DMS79 (cell line): ENCODE measurements around the gene ANGPTL7.

ENCODE experiments used
- DNase-seq: peaks from one replicate; lab custom pipeline; 2025; lab: John Stamatoyannopoulos, UW

The ANGPTL7 gene

GRCh38 chr1:11204396-11205190, 15.4 kb downstream of the ANGPTL7 start:
- DNase-seq: no peak

DNA sequence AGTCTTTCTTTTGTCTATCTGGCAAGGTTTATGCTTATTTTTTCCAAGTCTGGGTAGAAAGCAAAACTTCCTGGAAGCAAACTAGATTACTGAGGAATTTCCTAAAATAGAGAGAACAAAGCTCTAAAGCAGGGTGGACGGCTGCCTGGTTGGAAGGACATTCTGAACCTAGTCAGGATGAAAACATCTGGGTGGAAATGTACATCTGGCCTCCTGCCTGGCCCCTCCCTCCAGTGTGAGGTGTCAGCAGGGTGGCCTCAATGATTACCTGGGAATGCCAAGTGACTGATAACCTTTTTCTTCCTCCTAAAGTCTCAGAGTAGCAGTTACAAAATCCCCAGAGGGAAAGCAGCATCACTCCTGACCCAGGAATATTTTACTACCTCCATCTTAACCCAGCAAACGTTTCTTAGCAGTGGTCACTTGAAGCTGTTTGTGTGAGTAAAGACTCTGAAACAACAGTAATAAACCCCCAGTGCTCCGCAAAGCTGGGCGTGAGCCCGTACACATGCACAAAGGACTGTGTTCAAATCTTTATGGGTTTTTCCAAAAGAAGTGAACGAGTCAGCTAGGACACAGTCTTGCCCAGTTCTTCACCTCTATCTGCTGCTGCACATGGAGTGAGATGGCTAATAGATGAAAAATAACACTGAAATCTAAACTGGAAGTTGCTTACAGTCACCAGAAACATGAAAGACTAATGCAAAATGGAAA, 18.9 kb downstream of the ANGPTL7 start:
- DNase-seq: no peak

DNA sequence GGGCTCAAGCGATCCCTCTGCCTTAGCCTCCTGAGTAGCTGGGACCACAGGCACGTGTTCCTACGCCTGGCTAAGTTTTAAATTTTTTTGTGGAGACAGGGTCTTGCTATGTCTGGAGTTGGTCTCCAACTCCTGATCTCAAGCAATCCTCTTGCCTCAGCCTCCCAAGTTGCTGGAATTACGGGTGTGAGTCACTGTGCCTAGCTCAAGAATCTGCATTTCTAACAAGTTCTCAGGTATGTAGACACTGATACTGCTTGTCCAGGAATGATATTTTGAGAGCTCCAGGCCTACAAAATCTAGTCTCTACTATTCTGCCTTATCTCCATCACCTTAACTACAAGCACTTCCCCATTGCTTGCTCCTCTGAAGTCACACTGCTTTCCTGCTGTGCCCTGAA, 22.3 kb downstream of the ANGPTL7 start:
- no peak for DNase-seq

DNA sequence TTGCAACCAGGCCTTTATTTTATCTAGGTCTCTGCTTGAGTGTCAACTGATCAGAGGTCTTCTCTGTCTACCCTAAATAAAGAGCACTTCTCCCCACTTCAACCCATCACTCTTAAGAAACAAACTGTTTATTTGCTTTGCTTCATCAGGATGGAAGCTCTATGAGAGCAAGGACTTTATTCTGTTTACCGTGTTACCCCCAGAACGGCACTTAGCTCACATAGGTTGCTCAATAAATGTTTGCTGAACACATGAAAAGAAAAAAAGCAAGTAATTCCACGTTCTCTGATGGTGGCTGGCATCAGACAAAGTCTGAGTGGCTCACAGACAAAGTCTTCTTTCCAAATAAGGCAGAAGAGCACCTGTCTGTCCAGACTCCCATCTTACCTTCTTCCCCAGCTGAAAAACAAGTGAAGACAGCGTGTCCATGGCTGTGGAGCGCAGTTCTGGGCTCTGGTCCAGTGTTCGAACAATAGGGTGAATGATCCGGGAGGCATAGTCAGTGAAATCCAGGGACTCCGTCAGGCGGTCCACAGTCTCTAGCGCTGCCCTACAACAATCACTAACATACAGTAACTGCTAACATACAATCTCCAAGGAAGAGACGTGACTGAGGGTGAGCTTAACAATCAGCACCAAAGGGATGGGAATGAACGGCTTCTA, 22.9 kb downstream of the ANGPTL7 start:
- no peak for DNase-seq

- no peak for DNase-seq
Measured at GRCh38 chr1:11214698-11215380, 25.7 kb downstream of the ANGPTL7 start.

DNA sequence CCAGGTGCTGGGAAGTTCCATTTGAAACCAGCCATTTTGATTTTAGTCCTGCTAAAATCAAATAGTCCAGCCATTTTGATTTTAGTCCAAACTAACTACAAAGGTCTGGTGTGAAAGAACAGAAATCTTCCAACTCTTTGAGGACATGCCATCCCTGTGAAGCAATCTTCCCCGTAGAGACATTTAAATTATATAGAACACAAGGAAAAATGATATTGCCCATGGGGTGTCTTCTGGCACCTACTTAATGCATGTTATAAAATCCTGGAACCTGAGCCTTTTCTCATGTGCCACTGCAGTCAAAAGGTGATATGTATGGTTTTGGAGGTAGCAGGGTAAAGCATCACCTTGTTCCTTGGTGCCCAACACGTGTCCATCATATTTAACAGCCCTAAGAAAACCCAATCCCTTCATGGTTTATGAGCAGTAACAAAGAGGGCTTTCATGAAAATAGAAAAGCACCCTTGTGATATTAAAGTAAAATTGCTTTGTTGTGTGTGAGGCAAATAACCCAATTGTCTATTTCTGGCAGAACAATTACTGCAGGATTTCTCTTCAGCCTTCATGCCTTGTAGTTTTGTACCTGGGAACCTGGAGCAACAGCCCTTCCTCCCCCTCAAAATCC, 26.3 kb downstream of the ANGPTL7 start:
- no peak for DNase-seq

GRCh38 chr1:11216074-11216473, 26.9 kb downstream of the ANGPTL7 start:
- DNase-seq: no peak

GRCh38 chr1:11227106-11228077, 38.2 kb downstream of the ANGPTL7 start:
- no peak for DNase-seq

DNA sequence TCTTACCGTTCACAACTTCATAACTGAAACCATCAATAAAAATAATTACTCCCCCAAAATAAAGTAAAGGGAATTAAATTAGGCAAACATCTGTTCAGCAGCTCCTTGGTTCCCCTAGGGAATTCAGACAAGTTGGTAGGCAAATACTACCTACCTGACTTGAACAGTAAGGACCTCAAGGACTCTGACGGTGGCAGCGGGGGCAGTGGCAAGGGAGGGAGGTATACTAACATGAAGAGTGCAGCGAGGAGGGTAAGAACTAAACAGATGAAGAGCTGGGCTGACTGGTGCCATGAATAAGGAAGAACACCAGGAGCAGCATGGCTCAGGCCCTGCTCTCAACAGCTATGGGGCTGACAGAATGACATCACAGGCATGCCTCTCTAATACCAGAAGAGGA, 40.0 kb downstream of the ANGPTL7 start:
- peak; percentile 75 for DNase-seq

- no peak for DNase-seq
Measured at GRCh38 chr1:11233208-11233607, 44.1 kb downstream of the ANGPTL7 start.

DNA sequence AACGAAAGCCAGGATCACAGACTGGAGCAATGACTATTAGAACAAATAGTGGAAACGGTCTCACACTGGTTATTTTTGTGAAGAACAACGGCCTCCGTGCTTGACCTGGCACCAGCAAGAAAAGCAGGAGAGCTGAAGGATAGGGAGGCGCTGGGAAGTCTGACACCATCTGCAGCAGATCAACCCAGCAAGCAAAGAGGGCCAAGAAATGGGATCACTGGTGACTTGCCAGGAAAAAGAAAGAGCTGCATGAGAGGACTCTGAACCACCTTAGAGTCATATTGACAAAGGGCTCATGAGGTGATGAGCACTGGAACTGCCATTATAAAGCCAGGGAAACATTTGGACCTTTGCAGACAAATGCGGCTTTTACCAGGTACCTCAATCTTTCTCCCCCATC, 48.2 kb downstream of the ANGPTL7 start:
- no peak for DNase-seq

DNA sequence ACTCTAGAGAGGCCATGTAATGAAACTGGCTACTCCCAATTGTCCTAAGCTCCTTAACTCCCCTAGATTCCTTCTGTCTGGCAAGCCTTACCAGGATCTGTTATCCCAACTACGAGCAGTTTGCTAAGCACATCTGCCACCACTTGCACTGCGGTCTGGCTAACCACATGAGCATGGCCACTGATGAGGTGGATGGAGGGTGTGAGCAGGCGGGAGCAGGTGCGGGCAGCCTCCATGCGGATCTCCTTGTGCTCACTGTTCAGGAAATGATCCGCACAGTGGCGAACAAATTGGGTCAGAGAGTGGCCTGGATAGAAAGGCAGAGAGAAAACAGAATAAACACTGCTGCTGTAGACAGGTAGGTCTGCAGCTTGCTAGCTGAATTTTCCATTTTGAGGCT, 49.2 kb downstream of the ANGPTL7 start:
- DNase-seq: no peak

- DNase-seq: no peak
Measured at GRCh38 chr1:11245248-11245647, 56.1 kb downstream of the ANGPTL7 start.
